HS-27A (cell line): ENCODE results near the gene F13B.
"Not testable (repeated sequence)": the region's sequence is repeated elsewhere in the genome, so short reads cannot be mapped to it uniquely, and the experiment has no call there.

Experiments
- DNase-seq: peaks from one replicate; pipeline ENCODE4 v3.0.0-alpha.2; 2012; ENCODE audit warnings: low read depth, missing footprints

F13B gene

GRCh38 chr1:197066719-197067456 lies at the start of gene F13B:
TSS of gene F13B (minus strand) at chr1:197067260. CDS start at chr1:197067223, 37 bp downstream.
- no peak for DNase-seq

GRCh38 chr1:197116156-197116555 lies 49.1 kb upstream of the F13B start:
- DNase-seq, result no peak

- DNase-seq, result no peak
Measured at GRCh38 chr1:197106869-197107268, 39.8 kb upstream of the F13B start.

GRCh38 chr1:197103300-197103699 lies 36.2 kb upstream of the F13B start:
- no peak for DNase-seq

GRCh38 chr1:197101978-197102377 lies 34.9 kb upstream of the F13B start:
- DNase-seq, result no peak

- no peak for DNase-seq
Measured at GRCh38 chr1:197100677-197101076, 33.6 kb upstream of the F13B start.

- no peak for DNase-seq
Measured at GRCh38 chr1:197099444-197099843, 32.4 kb upstream of the F13B start.

GRCh38 chr1:197096971-197097370 lies 29.9 kb upstream of the F13B start:
- DNase-seq, result not testable (repeated sequence)

GRCh38 chr1:197096137-197096536 lies 29.1 kb upstream of the F13B start:
- no peak for DNase-seq

GRCh38 chr1:197093226-197093885 lies 26.3 kb upstream of the F13B start:
- no peak for DNase-seq

GRCh38 chr1:197092491-197093023 lies 25.5 kb upstream of the F13B start:
- no peak for DNase-seq

- no peak for DNase-seq
Measured at GRCh38 chr1:197083474-197083873, 16.4 kb upstream of the F13B start.

GRCh38 chr1:197081117-197081753 lies 14.2 kb upstream of the F13B start:
- DNase-seq, result no peak

- no peak for DNase-seq
Measured at GRCh38 chr1:197080323-197080722, 13.3 kb upstream of the F13B start.

- DNase-seq, result no peak
Measured at GRCh38 chr1:197076585-197076984, 9.5 kb upstream of the F13B start.

GRCh38 chr1:197073978-197074377 lies 6.9 kb upstream of the F13B start:
- no peak for DNase-seq

GRCh38 chr1:197067457-197067818 lies 378 bp upstream of the F13B start:
- DNase-seq, result no peak

- no peak for DNase-seq
Measured at GRCh38 chr1:197066277-197066676, 783 bp downstream of the F13B start.

GRCh38 chr1:197065559-197065958 lies 1.5 kb downstream of the F13B start:
- DNase-seq, result peak; percentile 30

- no peak for DNase-seq
Measured at GRCh38 chr1:197063212-197063611, 3.8 kb downstream of the F13B start.

- DNase-seq, result no peak
Measured at GRCh38 chr1:197062692-197063091, 4.4 kb downstream of the F13B start.

- no peak for DNase-seq
Measured at GRCh38 chr1:197049100-197049499, 18.0 kb downstream of the F13B start.
